HG02938 (cell line): ENCODE measurements around the gene RIMS3.
A peak's percentile ranks its signal among the peaks of the same experiment; 100 is the strongest.
"Not testable (repeated sequence)": the region's sequence is repeated elsewhere in the genome, so short reads cannot be mapped to it uniquely, and the experiment has no call there.

Source experiments
- ATAC-seq: cut with Tn5 transposase; IDR thresholded peaks from one replicate; pipeline ENCODE4 v1.9.1; 2021; ENCODE audit warnings: mild to moderate bottlenecking, moderate library complexity; ENCODE audit not compliant: unreplicated experiment

RIMS3 gene

DNA sequence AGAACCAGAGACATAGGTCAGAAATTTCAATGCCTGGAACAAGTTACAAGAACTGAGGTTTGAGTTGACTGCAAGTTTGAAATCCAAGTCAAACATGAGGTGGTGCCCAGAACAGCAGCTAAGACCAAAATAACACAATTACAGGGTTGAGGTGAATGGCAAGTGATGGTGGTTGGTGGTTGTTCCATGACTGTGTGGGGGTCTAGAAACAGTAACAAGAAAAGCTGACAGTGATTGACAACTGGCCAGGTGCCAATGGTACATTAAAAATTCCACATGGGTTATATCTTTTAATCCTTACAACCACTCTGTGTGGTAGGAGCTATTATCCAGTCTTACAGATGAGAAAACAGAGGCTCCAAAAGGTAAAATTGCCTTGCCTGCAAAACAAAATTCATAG is 32.0 kb downstream of the RIMS3 start:
- ATAC-seq = no peak

GRCh38 chr1:40630488-40631223 is 34.8 kb downstream of the RIMS3 start:
- no peak for ATAC-seq

DNA sequence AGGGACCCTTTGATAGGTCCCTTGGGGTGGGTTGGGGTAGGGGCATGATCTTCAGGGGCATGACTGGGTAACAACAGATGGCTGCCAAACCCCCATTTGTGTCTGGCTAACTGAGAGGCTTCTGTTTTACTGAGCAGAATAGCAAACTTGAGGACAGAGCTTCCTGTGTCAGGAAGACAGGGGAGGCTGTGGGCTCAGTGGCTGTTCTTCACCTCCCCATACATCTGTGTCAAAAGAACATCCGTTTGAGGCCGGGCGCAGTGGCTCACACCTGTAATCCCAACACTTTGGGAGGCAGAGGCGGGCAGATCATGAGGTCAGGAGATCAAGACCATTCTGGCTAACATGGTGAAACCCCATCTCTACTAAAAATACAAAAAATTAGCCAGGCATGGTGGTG is 35.9 kb downstream of the RIMS3 start:
- ATAC-seq = not testable (repeated sequence)

- no peak for ATAC-seq
Measured at GRCh38 chr1:40628903-40629292, 36.6 kb downstream of the RIMS3 start.

- ATAC-seq = peak; percentile 67
Measured at GRCh38 chr1:40627987-40628902, 37.2 kb downstream of the RIMS3 start.

GRCh38 chr1:40626383-40626770 is 39.1 kb downstream of the RIMS3 start:
- no peak for ATAC-seq

- no peak for ATAC-seq
Measured at GRCh38 chr1:40625476-40626382, 39.8 kb downstream of the RIMS3 start.

DNA sequence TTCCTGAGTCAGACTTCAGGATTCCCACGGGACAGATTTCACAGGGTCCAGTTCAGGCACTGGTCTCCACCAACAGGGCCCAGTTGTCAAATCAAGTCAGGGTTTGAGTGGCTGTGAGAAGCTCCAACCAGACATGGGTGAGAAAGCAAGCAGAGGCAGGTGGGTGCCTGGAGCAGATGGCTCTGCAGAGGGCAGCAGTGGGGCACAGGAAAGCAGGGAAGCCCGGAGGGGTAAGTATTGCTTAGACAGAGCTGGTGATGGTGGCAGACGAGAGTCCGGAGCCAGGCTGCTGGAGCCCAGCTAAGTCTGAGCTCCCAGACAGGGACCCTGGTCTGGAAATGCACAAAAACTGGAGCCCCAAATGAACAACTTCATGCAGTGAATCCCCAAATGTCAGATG is 40.4 kb downstream of the RIMS3 start:
- no peak for ATAC-seq

- no peak for ATAC-seq
Measured at GRCh38 chr1:40622936-40623629, 42.4 kb downstream of the RIMS3 start.

GRCh38 chr1:40621821-40622450 is 43.5 kb downstream of the RIMS3 start:
- no peak for ATAC-seq

DNA sequence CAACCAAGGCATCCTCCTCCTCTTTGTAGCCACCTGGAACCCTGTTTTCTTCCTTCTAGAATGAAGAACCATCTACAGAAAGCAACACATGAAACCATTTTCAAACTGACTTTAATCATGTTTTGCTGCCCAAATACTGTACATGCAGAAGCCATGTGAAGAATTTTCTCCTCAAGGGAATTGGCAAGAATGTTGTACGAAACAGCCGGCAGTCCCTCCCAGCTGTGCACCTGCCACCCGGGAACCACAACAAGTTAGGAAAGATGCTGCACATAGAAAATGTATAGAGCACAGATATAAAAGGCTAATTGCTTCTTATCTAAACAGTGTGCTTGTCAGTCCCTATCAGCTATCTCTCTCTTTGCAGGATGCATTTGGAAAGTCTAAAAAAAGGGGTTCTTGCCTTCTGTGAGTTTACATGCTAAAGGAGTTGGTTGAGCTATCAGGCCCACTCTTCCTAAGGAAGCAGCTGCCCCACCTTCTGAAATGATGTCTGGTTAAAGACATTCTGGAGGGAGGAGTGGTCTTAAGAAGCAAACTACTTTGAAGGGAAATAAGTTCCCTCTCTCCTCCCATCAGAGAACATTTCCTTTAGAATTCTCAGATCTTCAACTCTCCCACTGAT is 44.8 kb downstream of the RIMS3 start:
- no peak for ATAC-seq

GRCh38 chr1:40620150-40620549 is 45.3 kb downstream of the RIMS3 start:
- ATAC-seq = no peak

- no peak for ATAC-seq
Measured at GRCh38 chr1:40618108-40618507, 47.4 kb downstream of the RIMS3 start.

DNA sequence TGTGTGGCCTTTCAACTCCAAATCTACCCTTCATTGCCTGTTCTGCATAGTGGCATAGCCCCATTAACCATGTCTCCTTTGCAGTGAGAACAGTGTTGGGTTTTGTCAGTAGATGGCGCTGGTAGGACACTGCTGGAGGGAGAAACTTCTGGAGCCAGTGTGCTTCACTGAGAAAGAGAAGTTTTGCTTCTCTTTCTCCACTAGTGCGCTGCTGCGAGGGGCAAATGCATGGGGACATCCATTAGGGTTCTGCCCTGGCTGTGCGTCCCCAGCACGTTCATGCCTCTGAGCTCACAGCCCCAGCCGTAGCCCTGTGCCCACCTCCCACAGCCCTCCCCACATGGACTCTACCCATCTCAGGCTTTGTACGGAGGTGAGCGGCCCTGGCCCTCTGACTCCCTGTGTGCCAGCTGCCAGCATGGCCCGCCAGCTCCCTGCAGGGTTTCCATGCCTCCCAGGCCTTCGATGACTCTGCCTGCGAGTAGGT is 53.1 kb downstream of the RIMS3 start:
- no peak for ATAC-seq

- no peak for ATAC-seq
Measured at GRCh38 chr1:40610156-40610555, 55.3 kb downstream of the RIMS3 start.

DNA sequence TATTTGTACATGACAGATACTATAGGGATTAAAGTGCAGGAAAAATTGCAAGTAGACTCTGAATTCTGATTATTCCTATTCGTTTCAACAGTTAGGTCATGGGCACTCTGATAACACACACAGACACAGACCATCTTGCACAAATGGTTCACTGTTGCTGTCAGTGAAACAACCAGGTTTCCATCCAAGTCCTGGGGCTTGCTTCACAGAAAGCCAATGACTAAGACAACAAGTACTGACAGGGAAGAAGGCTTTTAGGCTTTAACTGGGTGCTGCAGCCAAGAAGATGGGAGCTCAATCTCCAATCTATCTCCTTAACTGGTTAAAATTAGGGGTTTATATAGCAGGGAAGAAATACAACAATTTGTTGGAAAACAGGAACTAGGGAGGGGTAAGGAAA is 57.6 kb downstream of the RIMS3 start:
- ATAC-seq = no peak

DNA sequence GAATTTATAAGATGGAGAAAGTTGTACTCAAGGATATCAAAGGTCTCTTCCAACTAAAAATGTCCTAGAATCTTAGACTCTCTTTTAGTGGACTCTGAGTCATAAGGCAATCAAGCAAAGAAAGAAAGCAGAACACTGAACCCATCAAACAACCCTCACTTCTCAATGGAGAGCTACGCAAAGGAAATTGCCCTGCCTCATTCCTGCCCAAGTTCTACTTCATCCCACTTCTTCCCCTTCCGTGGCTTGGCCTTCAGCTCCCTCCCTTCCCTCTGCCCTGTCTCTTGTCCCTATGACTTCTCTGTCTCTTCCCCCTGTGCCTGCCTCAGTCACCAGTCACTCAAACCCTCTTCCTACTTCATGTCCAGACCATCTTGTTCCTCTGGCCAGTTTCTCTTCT is 58.5 kb downstream of the RIMS3 start:
- ATAC-seq = no peak

DNA sequence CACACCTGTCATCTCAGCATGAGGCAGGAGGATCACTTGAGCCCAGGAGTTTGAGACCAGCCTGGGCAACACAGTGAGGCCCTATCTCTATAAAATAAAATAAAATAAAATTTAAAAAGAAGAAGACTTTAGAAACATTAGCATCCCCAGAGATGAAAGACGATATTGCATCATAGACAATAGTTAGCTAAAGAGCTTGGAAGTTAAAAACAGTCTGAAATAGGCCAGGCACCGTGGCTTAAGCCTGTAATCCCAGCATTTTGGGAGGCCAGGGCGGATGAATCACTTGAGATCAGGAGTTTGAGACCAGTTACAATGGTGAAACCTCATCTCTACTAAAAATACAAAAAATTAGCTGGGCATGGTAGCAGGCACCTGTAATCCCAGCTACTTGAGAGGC is 59.3 kb downstream of the RIMS3 start:
- no peak for ATAC-seq

DNA sequence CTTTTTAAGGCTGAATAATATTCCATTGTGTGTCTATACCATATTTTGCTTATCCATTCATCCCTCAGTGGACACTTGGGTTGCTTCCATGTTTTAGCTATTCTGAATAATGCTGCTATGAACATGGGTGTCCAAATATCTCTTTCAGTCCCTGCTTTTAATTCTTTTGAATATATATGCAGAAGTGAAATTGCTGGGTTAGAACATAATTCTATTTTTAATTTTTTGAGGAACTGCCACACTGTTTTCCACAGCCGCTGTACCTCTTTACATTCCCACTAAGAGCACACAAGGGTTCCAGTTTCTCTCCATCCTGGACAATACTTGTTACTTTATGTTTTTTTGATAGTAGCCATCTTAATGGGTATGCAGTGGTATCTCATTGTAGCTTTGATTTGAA is 65.6 kb downstream of the RIMS3 start:
- no peak for ATAC-seq
